HepG2 (cell line): Measurements from ENCODE around the gene UBL7. TPM values are rescaled to one million over a fixed set of nuclear protein-coding genes. Genes with fewer than 3 reads are reported as not detected.

Experiments used
- CCAR2 ChIP-seq: fragments of 200-400 bp; formaldehyde crosslinking; optimal IDR thresholded peaks from 2 replicates; pipeline ENCODE3; 2018; ENCODE audit warnings: low read depth, mild to moderate bottlenecking, low read length, moderate library complexity
- CEBPB ChIP-seq: IDR thresholded peaks from 2 replicates; pipeline ENCODE4 v1.6.1; 2011; ENCODE audit warnings: low read depth, low read length, improper control_type of control experiment, borderline replicate concordance
- GABPB1 ChIP-seq: IDR thresholded peaks from 2 replicates; pipeline ENCODE4 v1.6.1; 2016; ENCODE audit warnings: mild to moderate bottlenecking, missing genetic modification reagents, moderate library complexity, missing compliant biosample characterization
- HNF4A ChIP-seq: sonication (generic); formaldehyde crosslinking; IDR thresholded peaks from 2 replicates; pipeline ENCODE4 v1.4.0; 2020; ENCODE audit warnings: missing genetic modification reagents
- KDM6A ChIP-seq: IDR thresholded peaks from 2 replicates; pipeline ENCODE4 v1.6.1; 2016; ENCODE audit warnings: low read depth
- KLF16 ChIP-seq, 2 experiments: sonication (generic) in 1 of 2; formaldehyde crosslinking in 1 of 2; IDR thresholded peaks; 2 replicates each; pipeline versions ENCODE4 v1.6.1 to v1.8.0; 2016 to 2023; ENCODE audit warnings: missing genetic modification reagents in 2 of 2, missing compliant biosample characterization in 1 of 2
- NBN ChIP-seq: fragments of 450-650 bp; conservative IDR thresholded peaks from 2 replicates; pipeline ENCODE4 v1.6.1; 2017
- NCOA1 ChIP-seq: sonication (generic); formaldehyde crosslinking; IDR thresholded peaks from 2 replicates; pipeline ENCODE4 v1.9.0; 2021; ENCODE audit warnings: missing genetic modification reagents
- POLR2AphosphoS2 ChIP-seq: IDR thresholded peaks from 2 replicates; pipeline ENCODE4 v1.6.1; 2011; ENCODE audit warnings: low read depth, low read length, improper control_type of control experiment
- ZBTB7A ChIP-seq: sonication (generic); formaldehyde crosslinking; IDR thresholded peaks from 2 replicates; pipeline ENCODE4 v1.8.0; 2022; ENCODE audit warnings: mild to moderate bottlenecking, missing genetic modification reagents
- ZNF207 ChIP-seq: fragments of 450-650 bp; IDR thresholded peaks from 2 replicates; pipeline ENCODE4 v1.6.1; 2016; ENCODE audit warnings: antibody characterized with exemption, borderline replicate concordance
- ZNF232 ChIP-seq: sonication (generic); formaldehyde crosslinking; IDR thresholded peaks from 2 replicates; pipeline ENCODE4 v1.4.0; 2020; ENCODE audit warnings: missing genetic modification reagents, borderline replicate concordance
- ZNF432 ChIP-seq: sonication (generic); formaldehyde crosslinking; IDR thresholded peaks from 2 replicates; pipeline ENCODE4 v1.5.0; 2020; ENCODE audit warnings: missing genetic modification reagents, mild to moderate bottlenecking, borderline replicate concordance
- ZNF501 ChIP-seq: sonication (generic); formaldehyde crosslinking; IDR thresholded peaks from 2 replicates; pipeline ENCODE4 v1.5.1; 2020; ENCODE audit warnings: mild to moderate bottlenecking, moderate library complexity, missing genetic modification reagents
- ZNF564 ChIP-seq: sonication (generic); formaldehyde crosslinking; IDR thresholded peaks from 2 replicates; pipeline ENCODE4 v1.8.1; 2023; ENCODE audit warnings: mild to moderate bottlenecking, missing genetic modification reagents
- ZNF598 ChIP-seq: sonication (generic); formaldehyde crosslinking; IDR thresholded peaks from 2 replicates; pipeline ENCODE4 v1.5.1; 2020; ENCODE audit warnings: mild to moderate bottlenecking, missing genetic modification reagents, borderline replicate concordance
- ZNF780A ChIP-seq: sonication (generic); formaldehyde crosslinking; IDR thresholded peaks from 2 replicates; pipeline ENCODE4 v1.8.0; 2022; ENCODE audit warnings: mild to moderate bottlenecking, missing genetic modification reagents, moderate library complexity
- ZNF788 ChIP-seq: sonication (generic); formaldehyde crosslinking; IDR thresholded peaks from 2 replicates; pipeline ENCODE4 v1.5.0; 2020; ENCODE audit warnings: mild to moderate bottlenecking, missing genetic modification reagents, borderline replicate concordance
- polyA plus RNA-seq, 8 experiments: library from polyadenylated mRNA; depleted of rRNA in 3 of 8; stranded (reverse) in 7 of 8; unstranded in 1 of 8; fragments of >200 nt; fragmentation: Illumina TruSeq in 4 of 8; extraction: Trizol in 4 of 8; gene quantifications; 2 replicates each; pipeline versions ENCODE4 v1.2.1 to v1.2.3, GENCODE V29; 2011 to 2016; ENCODE audit warnings: low read depth in 4 of 8, missing spikeins in 1 of 8, mixed read lengths in 1 of 8; ENCODE audit not compliant: insufficient read depth in 1 of 8
- total RNA-seq, 5 experiments: library from RNA; depleted of rRNA; stranded (reverse); fragments of >200 nt; fragmentation: Illumina TruSeq; extraction: Trizol; gene quantifications; 2 replicates each; pipeline ENCODE4 v1.2.3, GENCODE V29; 2016; ENCODE audit warnings: low read depth in 1 of 5
- TF ChIP-seq, protein P1 (sequence below): sonication (generic); formaldehyde crosslinking; conservative IDR thresholded peaks from 2 replicates; pipeline ENCODE4 v1.5.0; 2020; ENCODE audit warnings: missing genetic modification reagents
- TF ChIP-seq, protein P2 (sequence below): sonication (generic); formaldehyde crosslinking; IDR thresholded peaks from 2 replicates; pipeline ENCODE4 v1.4.0; 2020; ENCODE audit warnings: missing genetic modification reagents
- TF ChIP-seq, protein P3 (sequence below): sonication (generic); formaldehyde crosslinking; IDR thresholded peaks from 2 replicates; pipeline ENCODE4 v1.4.0; 2020; ENCODE audit warnings: missing genetic modification reagents
- TF ChIP-seq, protein P4 (sequence below): sonication (generic); formaldehyde crosslinking; IDR thresholded peaks from 2 replicates; pipeline ENCODE4 v1.5.0; 2020; ENCODE audit warnings: mild to moderate bottlenecking, low read depth, missing genetic modification reagents, borderline replicate concordance

The UBL7 gene
- total and polyA plus RNA-seq, 2 of the 13 experiments (the other 11 are each of a cell fraction or from before 2014, with no cell fraction given): 55.0 to 63.5 TPM

DNA sequence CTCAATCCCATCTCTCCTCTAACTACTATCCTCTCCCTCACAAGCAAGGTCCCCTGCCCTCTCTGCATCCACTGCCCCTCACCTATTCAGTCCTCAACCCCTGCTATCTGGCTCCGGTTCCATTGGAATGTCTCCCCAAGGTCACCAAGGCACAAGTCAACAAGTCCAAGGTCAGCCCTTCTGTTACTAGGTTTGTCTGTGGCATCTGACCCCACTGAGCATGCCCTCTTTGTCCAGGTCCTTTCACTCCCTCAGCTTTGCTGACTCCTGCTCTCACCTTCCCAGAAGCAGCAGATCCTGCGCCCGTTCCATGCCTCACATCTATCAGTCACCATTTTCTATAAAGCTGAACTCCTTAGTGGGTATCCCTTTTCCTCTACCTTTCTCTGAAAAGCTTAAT is 18.9 kb downstream of the UBL7 start (continued):
- TF ChIP-seq, protein P1, sequence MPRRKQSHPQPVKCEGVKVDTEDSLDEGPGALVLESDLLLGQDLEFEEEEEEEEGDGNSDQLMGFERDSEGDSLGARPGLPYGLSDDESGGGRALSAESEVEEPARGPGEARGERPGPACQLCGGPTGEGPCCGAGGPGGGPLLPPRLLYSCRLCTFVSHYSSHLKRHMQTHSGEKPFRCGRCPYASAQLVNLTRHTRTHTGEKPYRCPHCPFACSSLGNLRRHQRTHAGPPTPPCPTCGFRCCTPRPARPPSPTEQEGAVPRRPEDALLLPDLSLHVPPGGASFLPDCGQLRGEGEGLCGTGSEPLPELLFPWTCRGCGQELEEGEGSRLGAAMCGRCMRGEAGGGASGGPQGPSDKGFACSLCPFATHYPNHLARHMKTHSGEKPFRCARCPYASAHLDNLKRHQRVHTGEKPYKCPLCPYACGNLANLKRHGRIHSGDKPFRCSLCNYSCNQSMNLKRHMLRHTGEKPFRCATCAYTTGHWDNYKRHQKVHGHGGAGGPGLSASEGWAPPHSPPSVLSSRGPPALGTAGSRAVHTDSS: no peak
- TF ChIP-seq NCOA1 (CRISPR knock-in tag): no peak
- TF ChIP-seq ZNF564: no peak
- TF ChIP-seq ZNF780A (CRISPR knock-in tag): no peak
- TF ChIP-seq POLR2AphosphoS2: peak; percentile 89
- TF ChIP-seq GABPB1: no peak; the same call in 1 of the 2 replicates
- no peak for TF ChIP-seq KLF16 (CRISPR knock-in tag; IDR thresholded peaks at IDR 0.05)
- TF ChIP-seq HNF4A (CRISPR knock-in tag): peak; percentile 91
- TF ChIP-seq NBN: no peak
- peak; percentile 87; the same call in 1 of the 2 replicates for TF ChIP-seq ZNF788 (CRISPR knock-in tag)
- peak; percentile 72; the same call in 1 of the 2 replicates for TF ChIP-seq KDM6A (CRISPR knock-in tag)
- TF ChIP-seq, protein P2, sequence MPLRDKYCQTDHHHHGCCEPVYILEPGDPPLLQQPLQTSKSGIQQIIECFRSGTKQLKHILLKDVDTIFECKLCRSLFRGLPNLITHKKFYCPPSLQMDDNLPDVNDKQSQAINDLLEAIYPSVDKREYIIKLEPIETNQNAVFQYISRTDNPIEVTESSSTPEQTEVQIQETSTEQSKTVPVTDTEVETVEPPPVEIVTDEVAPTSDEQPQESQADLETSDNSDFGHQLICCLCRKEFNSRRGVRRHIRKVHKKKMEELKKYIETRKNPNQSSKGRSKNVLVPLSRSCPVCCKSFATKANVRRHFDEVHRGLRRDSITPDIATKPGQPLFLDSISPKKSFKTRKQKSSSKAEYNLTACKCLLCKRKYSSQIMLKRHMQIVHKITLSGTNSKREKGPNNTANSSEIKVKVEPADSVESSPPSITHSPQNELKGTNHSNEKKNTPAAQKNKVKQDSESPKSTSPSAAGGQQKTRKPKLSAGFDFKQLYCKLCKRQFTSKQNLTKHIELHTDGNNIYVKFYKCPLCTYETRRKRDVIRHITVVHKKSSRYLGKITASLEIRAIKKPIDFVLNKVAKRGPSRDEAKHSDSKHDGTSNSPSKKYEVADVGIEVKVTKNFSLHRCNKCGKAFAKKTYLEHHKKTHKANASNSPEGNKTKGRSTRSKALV: no peak
- TF ChIP-seq, protein P3, sequence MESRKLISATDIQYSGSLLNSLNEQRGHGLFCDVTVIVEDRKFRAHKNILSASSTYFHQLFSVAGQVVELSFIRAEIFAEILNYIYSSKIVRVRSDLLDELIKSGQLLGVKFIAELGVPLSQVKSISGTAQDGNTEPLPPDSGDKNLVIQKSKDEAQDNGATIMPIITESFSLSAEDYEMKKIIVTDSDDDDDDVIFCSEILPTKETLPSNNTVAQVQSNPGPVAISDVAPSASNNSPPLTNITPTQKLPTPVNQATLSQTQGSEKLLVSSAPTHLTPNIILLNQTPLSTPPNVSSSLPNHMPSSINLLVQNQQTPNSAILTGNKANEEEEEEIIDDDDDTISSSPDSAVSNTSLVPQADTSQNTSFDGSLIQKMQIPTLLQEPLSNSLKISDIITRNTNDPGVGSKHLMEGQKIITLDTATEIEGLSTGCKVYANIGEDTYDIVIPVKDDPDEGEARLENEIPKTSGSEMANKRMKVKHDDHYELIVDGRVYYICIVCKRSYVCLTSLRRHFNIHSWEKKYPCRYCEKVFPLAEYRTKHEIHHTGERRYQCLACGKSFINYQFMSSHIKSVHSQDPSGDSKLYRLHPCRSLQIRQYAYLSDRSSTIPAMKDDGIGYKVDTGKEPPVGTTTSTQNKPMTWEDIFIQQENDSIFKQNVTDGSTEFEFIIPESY: no peak; the same call in 1 of the 2 replicates
- TF ChIP-seq CEBPB: no peak
- TF ChIP-seq ZNF501 (CRISPR knock-in tag): no peak
- no peak for TF ChIP-seq ZNF232 (CRISPR knock-in tag)
- TF ChIP-seq ZBTB7A (CRISPR knock-in tag): peak; percentile 64; the same call in 1 of the 2 replicates
- no peak for TF ChIP-seq ZNF598
- no peak for TF ChIP-seq ZNF432 (CRISPR knock-in tag)
- TF ChIP-seq, protein P4, sequence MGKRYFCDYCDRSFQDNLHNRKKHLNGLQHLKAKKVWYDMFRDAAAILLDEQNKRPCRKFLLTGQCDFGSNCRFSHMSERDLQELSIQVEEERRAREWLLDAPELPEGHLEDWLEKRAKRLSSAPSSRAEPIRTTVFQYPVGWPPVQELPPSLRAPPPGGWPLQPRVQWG: no peak
- TF ChIP-seq CCAR2: no peak
- TF ChIP-seq ZNF207: no peak
